Right kidney (tissue), 1 donor: ENCODE data around the gene PAPPA.

Source experiments
- DNase-seq: peaks from one replicate; pipeline ENCODE4 v3.0.0-alpha.2; 2016

The PAPPA gene

GRCh38 chr9:116276196-116276493 is 122.6 kb downstream of the PAPPA start:
- no peak for DNase-seq

- no peak for DNase-seq
Measured at GRCh38 chr9:116276651-116277121, 123.1 kb downstream of the PAPPA start.

GRCh38 chr9:116278326-116278725 is 124.7 kb downstream of the PAPPA start:
- DNase-seq: no peak

DNA sequence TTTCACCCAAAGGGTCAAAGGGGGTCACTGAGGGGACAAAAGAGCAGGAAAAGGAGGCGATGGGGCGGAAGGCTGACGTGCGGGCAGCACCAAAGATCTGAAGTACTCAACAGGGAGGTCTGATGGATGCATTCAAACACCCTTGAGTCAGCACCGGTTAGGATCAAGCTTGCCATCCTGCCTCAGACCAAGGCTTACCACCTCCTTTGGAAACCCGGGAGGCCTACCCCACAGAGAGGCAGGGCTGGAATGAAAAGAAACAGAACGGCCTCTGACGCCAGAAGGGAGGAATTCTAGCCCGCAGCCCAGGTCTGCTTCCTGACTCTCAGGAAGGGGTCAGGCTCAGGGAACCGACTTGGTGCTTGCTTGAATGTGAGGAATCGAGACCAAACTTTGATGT is 125.6 kb downstream of the PAPPA start:
- no peak for DNase-seq

DNA sequence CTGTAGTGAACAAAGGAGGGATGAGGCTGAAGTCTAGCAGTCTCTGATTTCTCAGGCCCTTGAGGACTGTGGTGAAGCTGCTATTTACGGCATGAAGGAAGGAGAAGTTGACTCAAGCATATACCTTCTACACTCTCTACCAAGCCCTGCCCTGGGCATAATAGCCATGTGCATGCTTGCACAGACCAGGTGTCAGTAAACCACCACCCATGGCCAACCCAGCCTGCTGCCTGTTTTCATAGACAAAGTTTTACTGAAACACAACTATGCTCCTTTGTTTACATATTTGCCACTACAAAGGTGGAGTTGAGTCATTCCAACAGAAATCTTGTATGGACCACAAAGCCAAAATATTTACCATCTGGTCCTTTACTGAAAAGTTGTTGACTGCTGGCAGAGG is 126.9 kb downstream of the PAPPA start:
- no peak for DNase-seq

GRCh38 chr9:116282597-116282996 is 129.0 kb downstream of the PAPPA start:
- DNase-seq: no peak

GRCh38 chr9:116284518-116284917 is 130.9 kb downstream of the PAPPA start:
- DNase-seq: no peak

GRCh38 chr9:116285320-116285719 is 131.7 kb downstream of the PAPPA start:
- DNase-seq: no peak

GRCh38 chr9:116286297-116286696 is 132.7 kb downstream of the PAPPA start:
- peak; percentile 35 for DNase-seq

- DNase-seq: no peak
Measured at GRCh38 chr9:116287721-116288120, 134.1 kb downstream of the PAPPA start.

- no peak for DNase-seq
Measured at GRCh38 chr9:116288658-116289057, 135.1 kb downstream of the PAPPA start.

GRCh38 chr9:116297346-116297745 is 143.8 kb downstream of the PAPPA start:
- no peak for DNase-seq

DNA sequence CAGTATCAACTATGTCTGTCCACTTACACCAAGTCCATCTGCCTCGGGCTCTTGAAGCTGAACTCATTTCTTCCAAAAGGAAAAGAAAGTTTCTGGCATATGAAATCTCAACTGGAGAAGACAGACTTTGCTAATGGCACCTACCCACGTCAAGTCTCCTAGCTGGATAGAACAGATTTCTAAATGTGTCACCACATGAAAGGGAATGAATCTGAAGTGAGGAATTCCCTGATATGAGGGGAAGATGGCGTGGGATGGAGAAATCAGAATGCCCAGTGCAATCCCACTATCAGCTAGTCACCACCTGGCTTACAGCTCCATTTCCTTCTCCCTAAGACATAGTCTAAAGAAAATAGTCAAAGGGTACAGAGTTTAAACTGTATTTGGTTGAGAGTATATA is 144.7 kb downstream of the PAPPA start:
- DNase-seq: no peak

- no peak for DNase-seq
Measured at GRCh38 chr9:116298878-116299391, 145.3 kb downstream of the PAPPA start.

DNA sequence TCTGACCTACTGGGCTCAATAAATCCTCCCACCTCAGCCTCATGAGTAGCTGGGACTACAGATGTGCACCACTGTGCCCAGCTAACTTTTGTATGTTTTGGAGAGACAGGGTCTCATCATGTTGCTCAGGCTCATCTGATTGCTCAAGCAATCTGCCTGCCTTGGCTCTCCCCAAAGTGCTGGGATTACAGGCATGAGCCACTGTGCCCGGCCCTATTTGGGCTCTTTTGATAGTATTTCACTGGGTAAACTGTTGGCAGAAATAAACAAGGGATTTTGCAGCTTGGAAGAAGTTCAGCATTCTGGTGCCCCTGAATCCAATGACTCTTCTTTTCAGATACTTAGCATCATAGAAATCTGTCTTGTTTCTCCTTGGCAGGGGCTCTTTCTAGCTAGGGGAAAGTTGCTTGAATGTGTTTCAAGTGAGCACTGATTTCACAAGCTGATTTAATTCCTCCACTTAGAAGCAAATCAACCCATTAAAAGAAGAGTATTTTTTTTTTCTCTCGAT is 146.8 kb downstream of the PAPPA start:
- DNase-seq: no peak

DNA sequence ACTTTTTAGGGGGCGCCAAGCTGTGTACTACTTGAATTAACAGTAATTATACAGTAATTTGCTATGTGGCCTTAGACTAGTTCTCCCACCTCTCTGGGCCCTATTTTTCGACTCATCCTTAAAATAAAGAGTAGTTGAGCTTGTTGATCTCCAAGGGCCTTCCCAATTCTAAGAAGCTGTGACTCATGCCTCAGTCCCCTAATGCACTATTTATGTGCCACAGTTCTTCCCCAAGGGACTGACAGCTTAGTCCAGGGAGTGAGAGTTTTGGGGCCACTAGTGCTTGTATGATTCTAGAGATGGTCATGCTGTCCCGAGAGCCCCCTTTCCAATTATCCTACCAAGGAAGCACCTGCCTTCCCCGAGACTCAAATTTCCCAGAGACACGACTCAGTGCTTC is 149.7 kb downstream of the PAPPA start:
- DNase-seq: no peak

- DNase-seq: no peak
Measured at GRCh38 chr9:116303886-116304538, 150.4 kb downstream of the PAPPA start.

DNA sequence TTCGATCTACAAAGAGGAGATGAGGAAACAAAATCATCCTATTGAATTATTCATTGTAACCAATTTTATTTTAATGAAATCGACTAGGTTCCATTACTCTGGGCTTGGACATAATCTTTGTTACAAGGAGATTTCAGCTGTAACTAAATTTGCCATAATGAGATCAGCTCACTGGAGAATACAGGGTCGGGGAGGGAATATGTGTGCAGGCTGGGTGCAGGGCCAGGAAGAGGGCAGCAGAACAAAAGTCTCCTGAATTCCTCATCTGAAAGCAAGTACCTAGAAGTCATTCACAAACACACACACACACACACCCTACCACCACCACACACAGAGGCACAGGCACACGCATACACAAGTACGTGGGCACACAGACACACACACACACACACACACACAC is 151.2 kb downstream of the PAPPA start:
- DNase-seq: no peak

DNA sequence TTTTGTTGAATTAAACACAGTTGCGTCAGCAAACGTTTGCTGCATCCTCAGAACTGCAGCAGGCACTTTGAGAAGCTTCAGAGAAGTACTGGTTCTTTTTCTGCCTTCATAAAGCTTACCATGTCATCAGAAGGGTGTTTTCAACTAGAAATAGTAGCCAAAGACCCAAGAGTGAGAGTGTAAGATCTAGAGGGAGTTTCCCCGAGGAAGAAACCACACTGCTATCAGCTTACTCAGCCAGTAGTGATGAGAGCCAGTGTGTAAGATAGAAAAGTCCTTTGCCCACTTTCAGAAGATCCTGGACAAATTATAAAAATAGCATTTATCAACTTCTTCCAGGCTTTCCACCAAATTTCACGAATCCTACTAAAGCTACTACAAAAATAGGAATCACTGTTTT is 154.5 kb downstream of the PAPPA start:
- no peak for DNase-seq

DNA sequence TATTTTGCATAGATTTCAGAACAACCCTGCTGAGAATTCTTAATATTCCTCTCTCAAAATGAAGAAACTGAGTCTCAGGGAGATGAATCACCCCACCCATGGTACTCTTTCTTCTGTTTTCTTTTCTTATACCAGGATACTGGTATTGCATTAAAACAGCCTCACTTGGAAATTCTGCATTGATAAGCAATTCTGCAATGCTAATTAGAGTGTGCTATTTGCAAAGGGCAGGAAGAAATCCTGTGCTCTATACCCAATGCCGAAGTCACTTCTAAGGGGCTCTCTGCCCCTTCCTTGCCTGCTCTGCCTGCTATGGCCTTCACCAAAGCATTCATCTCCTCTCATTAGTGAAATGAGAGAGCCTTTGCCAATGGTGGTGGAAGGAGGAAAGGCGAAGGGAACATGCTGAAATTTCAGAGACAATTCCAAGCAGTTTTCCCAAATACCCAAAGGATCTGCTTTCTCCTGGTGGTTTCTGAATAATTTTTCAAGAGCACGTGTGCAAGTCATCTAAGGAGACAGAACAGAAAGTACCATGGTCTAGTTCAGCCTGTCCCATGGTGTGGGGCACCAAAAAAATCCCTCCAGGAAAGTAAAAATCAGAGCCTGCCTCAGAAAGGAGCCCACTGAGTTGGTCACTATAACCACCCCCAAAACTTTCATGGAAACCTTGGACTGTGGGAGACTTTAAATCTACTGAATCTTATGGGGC is 156.5 kb downstream of the PAPPA start:
- DNase-seq: no peak

GRCh38 chr9:116312221-116312620 is 158.6 kb downstream of the PAPPA start:
- DNase-seq: no peak

DNA sequence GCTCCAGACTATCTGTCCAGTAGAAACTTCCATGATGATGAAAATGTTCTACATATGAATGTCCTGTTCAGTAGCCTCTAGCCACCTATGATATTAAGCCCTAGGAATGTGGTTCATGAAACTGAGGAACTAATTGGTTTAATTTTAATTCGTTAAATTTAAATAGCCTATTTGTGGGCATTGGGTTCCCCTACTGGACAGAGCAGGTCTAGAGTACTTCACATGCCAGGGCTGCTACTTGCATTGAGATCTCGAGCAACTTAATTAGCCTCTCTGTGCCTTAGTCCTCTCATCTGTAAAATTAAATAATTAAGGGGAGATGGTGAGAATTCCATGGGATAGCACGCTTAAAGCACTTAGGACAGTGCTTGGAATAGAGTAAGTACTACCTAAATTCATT is 160.0 kb downstream of the PAPPA start:
- DNase-seq: no peak

DNA sequence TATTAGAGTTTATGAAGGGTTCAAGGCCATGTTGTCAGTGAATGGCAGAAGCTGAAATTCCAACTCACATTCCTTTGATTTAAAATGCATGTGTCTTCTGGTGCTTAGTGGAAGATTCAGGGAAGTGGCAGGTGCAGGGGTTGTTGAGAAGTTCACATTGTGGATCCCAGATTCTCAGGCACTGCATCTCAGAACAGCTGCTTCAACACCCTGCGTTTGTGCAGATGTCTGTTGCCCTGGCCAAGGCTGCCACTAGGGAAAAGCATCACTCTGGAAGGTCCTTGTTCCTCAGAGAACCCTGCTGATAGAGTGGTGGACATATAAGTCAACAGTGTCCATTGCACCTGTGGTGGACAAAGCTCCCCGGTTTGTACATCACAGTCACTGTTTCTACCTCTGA is 162.7 kb downstream of the PAPPA start:
- DNase-seq: no peak

GRCh38 chr9:116317503-116317902 is 163.9 kb downstream of the PAPPA start:
- DNase-seq: no peak
